GM19468 (cell line): Measurements from ENCODE around the gene PLIN1.

Experiments
- ATAC-seq: cut with Tn5 transposase; IDR thresholded peaks from one replicate; pipeline ENCODE4 v1.9.1; 2021; ENCODE audit warnings: mild to moderate bottlenecking, moderate library complexity, moderate number of reproducible peaks; ENCODE audit not compliant: unreplicated experiment; ENCODE audit errors: extremely low read depth

PLIN1 gene

DNA sequence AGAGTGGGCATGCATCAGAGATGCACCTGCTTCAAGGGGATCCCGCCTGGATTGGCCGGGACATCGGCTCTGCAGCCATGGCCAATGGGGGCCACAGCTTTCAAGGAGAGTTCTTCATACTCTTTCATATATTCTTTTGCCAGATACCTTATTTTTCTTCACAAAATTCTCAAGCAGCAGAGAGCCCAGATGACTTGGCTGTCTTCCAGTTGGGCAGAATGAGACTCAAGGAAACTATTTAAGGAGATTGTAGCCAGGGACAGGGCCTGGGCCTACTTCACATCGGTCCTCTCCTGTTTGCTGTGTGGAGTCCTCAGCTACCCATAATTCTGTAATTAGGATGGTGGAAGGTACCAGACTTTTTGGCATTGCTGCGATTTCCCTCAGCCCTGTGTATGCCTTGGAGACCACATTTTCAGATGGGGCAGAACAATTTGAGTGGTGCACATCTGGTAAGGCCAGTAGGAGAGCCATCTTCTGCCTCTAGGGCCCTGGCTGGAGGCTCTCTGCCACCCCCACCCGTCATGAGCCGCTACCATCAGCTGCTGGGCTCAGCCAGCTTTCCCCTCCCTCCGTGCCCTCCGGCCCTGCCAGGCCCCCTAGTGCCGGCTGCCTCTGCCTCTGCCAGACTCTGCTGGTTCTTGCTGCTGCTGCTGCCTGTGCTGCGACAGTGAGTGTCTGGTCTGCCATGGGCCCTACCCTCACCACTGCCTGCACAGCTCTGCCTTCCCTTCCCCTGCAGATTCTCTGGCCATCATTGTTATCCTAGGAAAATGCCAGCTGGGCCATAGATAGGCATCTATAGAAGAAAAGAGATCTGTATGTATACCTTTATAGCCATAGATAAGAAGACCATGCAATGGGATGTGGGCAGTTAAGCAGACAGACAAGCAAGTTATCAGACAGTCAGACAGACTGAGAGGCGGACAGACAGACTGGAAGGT lies 6.7 kb downstream of the PLIN1 start:
- no peak for ATAC-seq

DNA sequence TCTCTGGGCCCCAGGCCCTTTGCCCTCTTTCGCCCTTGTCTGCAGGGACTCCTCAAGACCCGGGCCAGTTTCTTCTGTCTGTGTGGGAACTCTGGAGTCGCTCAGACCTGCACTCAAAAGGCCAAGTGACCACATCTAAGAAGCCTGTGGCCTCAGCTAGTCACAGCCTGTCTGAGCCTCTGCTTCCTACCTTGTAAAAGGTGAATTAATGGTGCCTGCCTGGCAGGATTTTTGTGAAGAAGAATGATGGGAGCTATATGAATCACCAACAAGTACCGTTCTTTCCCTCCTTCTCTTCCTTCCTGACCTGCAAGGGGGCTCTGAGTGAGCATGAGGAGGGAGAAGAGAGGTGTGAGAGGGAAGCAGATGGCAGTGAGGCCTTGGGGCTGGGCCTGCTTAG lies 7.5 kb downstream of the PLIN1 start:
- ATAC-seq, result no peak

DNA sequence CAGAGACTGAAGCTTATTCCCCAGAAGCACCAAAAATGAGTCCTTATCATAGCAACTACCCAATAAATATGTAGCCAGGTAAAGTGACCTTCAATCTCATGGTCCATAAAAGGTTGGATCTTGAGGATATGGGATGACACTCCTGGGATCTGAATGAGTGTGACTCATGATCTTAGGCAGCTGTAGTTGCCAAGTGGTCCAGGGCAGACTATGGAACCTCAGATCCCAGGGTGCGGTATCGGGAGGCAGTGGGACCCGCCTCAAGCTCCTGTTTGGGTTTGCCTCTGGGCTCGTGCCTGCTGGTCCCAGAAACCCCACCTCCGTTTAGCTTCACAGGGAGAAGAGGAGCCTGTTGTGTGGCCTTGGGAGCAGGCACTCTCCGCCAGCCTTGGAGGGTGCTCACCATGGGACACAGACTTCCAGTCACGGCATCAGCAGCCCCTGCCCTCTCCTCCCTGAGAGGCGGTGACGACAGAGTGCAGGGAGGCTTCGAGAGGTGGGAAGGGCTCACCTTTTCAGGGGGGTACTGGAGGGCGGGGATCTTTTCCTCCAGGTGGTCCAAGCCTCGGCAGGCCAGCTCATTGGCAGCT lies 8.1 kb downstream of the PLIN1 start:
- ATAC-seq, result no peak

DNA sequence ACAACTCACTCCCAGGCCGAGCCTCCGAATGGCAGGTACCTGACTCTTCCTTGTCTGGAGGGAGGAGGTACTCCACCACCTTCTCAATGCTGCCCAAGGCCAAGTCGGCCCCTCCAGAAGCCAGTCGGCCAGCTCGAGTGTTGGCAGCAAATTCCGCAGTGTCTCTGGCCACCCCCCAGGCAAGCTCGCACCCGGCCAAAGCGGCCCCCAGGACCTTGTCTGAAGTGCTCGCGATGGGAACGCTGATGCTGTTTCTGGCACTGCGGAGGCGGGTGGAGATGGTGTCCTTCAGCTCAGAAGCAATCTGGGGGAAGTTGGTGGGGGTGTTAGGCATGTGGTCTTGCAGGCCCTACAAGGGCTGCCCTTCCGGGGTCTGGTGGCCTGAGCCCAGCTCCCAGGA lies 9.2 kb downstream of the PLIN1 start:
- no peak for ATAC-seq

DNA sequence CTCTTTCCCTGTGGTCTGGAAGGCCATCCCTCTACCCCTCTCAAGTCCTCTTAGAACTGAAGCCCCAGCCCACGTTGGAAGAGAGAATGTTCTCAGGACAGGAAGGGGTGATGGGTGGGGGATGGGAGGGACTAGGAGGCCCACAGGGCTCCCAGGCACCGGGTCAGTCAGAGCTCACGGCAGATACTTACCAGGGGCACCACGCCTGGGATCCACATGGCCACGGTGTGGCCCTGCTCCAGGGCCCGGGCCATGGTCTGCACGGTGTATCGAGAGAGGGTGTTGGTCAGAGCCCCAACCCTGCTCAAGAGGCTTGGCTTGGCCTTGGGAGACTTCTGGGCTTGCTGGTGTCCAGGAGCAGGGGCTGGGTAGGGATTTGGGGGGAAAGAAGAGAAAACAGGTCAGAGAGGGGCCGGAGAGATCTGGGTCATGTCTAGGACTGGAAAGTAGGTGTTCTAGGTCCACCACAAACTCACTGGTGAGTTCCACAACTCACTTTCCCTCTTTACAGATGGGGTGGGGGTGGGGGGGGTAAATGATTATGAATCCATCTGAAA lies 9.8 kb downstream of the PLIN1 start:
- no peak for ATAC-seq

DNA sequence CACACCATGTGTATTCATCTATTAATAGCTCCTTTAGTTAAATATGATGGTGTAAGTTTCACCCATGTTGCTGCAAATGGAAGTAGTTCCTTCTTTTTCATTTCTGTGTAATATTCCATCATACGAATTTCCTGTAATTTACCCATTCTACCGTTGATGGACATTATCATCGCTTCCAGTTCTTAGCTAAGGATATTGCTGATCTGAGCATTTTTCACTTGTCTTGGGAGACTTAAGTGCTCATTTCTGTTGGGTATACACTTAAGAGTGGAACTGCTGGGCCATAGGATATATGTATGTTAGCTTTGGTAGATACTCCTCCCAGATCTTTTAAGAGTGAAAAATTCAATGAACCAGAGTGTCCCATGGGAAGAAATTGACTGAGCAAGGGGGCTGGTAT lies 11.0 kb downstream of the PLIN1 start:
- ATAC-seq, result no peak

DNA sequence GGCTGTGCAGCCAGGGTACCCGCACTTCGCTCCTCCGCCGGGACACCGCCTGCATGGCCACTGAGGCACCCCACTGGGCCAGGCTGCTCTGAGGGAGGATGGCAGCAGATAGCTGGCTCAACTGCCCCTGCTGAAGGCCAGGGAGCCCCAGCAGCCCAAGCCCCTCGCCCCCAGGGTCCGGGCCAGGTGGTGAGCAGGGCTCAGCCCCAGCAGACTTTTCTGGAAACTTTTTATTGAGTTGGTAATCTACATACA lies 11.5 kb downstream of the PLIN1 start:
- ATAC-seq, result no peak

DNA sequence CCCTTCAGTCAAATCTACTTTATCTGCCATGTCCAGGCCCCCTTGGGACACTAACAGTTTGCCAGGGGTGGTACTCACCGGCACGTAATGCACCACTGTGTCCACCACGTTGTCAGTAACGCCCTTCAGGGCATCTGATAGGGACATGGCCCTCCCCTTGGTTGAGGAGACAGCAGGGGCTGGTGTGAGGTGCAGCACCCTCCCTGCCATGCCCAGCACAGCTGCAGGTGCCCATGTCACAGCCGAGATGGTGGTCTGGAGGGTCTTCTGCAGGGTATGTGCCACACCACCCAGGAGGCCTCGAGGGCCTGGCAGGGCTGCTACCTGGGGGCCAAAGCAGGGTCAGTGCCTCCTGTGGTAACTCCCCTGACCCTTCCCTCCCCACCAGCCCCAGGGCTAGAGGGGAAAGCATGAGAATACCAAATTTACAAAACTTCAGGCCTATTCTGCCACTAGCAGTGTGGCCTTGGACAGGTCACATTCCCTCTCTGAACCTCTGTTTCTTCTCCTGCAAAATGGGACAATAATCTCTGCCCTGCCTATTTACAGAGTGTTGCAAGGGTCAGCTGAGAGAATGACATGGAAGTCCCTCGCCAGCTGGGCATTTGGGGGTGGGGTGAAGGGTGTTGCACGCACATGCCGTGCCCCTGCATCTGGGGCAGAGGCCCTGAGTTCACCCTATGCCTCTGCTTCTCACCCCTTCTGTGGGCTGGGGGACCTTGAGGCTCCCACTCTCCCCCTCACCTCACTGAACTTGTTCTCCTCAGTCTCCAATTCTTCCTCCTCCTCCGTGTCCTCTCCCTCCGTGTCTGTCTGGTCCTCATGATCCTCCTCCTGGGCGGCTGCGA lies 12.1 kb downstream of the PLIN1 start:
- ATAC-seq, result no peak

DNA sequence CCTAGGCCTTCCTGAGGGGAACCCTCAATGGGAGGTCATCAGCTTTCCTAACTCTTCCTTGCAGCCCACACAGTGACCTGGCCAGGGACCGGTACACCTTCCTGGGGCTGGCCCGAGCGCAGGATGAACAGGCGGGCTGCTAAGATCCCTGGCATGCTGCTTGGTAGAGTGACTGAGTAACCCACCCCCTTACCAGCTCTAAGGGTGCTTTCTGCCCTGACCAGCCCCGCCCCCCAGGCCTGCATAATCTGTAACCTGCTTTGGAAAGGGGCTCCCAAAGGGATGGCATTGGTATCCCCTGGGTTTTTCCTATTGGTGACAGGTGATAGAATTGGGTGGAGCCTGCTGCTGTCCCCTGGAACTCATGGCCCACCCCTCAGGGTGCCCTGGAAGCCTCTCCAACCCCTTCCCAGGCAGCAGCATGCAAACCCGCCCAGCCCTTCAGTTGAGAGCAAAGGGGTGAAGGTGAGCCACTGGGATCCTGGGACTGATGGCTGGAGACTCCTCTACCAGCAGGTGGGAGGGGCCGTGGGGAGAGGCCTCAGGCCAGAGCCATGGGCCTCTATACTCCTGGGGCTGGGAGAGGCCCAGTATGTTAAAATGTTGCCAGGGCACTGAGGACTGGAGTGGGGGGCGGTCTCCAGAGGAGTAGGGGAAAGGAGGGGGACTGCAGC lies 12.8 kb downstream of the PLIN1 start:
- no peak for ATAC-seq

DNA sequence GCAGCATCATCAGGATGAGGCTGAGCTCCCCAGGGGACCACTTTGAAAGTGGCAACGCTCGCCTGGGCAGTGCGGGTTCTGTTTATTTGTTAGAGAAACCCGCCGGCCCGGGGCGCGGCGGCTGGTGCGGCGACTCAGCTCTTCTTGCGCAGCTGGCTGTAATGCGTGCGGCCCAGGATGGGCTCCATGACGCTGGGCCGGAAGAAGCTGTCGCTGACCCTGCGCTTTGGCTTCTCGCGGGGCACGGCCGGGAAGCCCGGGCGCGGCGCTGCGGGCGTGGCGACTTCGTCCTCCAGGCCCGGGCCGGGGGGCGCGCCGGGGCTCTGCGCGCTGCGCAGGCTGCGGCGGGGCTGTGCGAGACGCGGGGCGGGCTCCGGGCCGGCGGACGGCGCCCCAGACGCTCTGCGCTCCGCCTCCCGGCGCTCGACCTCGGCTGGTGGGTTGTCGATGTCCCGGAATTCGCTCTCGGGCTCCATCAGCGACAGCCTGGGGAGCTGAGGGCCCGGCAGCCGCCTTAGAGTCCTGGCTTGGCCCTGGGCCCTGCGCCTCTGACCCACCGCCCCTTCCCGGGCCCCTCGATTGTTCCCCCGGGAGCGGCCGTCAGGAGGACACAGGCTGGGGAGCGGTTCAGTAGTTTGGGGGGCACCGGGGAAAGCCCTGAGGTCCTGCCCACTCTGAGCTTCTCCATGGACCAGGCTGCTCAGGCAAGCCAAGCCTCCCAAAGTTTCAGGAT lies 13.6 kb downstream of the PLIN1 start:
- ATAC-seq, result no peak

DNA sequence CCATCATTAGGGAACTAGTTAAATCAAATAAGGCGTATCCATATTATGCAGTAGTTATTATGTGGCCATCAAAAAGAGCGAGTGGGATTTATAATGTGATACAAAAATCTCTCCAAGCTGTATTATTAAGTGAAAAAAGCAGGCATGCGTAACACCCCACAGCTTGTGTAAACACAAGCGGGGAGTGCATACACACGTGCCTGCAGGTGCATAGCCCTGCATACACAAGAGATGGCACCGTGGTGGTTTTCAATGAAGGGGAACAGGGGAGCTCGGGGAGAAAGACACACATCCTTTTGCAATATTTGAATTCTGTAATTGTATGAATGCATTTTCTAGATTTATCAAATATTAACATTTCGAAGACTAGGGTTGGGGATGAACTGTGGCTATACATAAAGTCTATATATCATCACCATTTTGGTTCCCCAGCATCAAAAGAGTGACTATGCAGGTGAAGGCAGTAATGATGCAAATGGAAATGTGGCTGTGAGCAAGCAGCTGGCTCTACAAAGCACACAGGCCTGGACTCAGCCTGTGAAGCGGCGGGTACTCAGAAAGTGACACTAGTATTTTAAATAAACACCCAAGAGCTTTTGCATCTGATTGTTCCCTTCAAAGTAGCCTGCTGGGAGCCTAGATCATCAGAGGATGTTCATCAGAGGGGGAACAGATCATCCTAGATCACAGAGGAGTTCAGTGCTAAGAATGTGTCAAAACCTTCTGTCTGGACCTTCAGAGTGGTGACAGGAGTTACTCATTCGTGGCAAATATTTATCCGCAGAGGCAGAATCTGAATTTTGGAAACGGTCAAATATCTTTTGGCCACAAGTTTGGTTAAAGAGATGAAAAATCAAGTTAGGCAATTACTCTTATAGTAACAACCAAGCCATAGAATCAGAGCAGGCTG lies 14.5 kb downstream of the PLIN1 start:
- no peak for ATAC-seq

DNA sequence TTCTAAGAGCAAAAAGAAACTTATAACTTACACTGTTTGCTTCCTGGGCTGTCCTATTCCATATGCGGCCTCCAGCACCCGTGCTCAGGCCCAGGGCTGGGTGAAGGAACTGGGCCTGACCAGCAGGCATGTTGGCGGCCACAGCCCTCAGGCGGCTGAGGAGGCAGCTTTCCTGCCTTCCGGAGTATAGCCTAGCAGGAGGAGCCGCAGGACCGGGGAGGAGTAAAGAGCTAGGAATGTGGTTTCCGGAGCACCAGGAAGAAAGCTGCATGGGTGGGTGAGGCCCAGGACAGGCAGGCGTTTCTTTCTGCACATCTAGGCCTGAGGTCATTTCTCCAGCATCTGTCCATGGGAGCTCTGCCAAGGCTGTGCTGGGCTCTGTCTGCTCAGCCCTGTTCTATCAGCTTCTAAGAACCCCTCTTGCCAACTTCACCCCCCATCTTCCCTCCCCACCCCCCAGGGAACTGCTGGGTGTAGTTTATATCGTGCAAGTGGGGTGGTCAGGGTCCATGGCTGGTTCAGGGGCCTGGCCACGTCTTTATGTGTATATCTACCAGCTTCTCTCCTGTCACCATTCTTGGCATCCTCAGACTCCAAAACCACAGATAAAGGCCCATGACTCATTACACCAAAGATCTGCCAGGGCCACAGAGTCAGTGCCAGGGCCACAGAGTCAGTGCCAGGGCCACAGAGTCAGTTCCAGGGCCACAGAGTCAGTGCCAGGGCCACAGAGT lies 16.1 kb downstream of the PLIN1 start:
- no peak for ATAC-seq

DNA sequence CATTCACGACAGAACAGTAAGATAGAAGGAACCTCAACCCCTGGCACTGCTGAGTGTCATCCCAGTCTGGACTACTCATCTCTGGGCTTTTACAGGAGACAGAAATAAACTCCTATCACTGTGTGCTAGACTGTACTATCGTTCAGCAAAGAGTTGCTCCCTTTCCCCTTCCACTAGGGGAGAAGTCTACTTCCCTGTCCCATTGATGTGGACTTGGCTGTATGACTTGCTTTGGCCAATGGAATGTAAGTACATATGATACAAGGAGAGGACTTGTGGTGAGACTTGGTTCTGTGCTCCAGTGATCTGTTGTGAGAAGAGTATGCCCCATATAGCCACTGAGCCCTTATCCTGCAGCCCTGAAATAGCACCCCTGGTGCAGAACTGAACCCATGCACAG lies 18.6 kb downstream of the PLIN1 start:
- no peak for ATAC-seq

DNA sequence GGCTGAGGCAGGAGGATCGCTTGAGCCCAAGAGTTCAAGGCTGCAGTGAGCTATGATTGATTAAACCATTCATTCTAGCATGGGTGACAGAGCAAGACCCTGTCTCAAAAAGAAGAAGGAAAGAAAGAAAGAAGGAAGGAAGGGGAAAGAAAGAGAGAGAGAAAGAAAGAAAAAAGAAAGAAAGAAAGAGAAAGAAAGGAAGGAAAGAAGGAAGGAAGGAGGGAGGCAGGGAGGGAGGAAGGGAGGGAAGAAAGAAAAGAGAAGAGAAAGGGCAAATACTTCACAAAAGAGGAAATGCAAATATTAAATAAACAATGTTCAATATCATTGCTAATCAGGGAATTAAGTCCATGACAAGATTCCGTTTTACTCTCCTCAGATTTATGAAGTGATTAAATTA lies 19.9 kb downstream of the PLIN1 start:
- ATAC-seq, result no peak

DNA sequence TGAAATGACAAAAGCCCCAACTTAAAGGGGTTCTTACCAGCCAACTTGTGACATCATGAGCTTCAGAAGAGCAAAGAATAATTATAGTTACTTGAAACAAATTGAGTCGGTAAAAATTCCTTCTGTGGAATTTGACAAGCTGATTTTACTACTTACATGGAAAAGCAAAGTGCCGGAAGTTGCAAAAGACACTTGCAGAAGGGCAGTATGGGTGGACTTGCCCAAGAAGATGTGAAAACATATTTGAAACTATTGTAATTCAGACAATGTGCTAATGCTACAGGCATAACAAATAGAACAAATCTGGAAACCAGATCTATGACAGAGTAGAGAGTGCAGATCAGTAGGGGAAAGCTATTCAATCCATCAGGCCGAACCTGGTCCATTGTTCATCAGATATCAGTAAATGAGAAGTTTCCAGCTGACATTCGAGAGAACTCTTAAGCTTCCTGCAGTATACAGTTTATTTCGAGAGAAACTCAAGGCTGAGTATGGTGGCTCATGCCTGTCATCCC lies 21.4 kb downstream of the PLIN1 start:
- ATAC-seq, result no peak

DNA sequence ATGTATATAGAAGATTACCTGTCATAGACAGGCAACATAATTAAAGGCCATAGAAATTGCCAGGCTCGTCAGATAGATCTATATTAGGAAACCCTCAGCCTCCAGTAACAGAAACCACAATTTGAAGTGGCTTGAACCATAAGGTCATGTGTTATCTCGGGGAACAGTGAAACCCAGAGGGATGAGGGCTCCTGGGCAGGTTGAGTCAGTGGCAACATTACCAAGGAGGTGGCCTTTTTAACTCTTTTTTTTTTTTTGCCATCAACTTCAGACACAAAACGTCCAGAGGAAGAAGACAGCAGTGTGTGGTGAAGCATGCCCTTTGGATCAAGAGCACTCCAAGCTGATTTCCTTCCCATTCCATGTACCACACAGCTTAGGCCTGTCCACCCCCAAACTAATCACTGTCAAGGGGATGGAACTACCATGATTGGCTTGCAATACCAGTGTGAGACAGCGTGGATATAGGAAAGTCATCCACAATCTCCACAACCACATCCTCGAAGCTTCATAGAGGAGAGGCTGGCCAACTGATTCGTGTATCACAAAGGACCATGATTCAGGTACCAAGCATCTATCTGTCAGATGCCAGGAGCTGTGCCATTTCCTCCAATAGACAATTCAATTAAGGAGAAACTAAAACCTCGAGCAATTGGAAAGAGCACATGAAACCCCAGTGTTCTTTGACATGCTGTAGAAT lies 22.9 kb downstream of the PLIN1 start:
- ATAC-seq, result no peak
